ENCODE data around the gene MST1.
"Not testable (repeated sequence)": the region's sequence is repeated elsewhere in the genome, so short reads cannot be mapped to it uniquely, and the experiment has no call there.

MST1 gene

GRCh38 chr3:49700453-49701128, 11.3 kb upstream of the MST1 start:
- DNase-seq (ENCODE audit: low spot score): no peak

- no peak for DNase-seq (ENCODE audit: low spot score)
Observed at GRCh38 chr3:49700014-49700413, 10.7 kb upstream of the MST1 start.

- peak; percentile 31 for DNase-seq (ENCODE audit: low spot score)
Observed at GRCh38 chr3:49699281-49699979, 10.2 kb upstream of the MST1 start.

- not testable (repeated sequence) for DNase-seq (ENCODE audit: low spot score)
Observed at GRCh38 chr3:49695350-49696015, 6.2 kb upstream of the MST1 start.

- DNase-seq (ENCODE audit: low spot score): not testable (repeated sequence)
Observed at GRCh38 chr3:49694409-49695070, 5.3 kb upstream of the MST1 start.

GRCh38 chr3:49691481-49691880, 2.2 kb upstream of the MST1 start:
- not testable (repeated sequence) for DNase-seq (ENCODE audit: low spot score)

GRCh38 chr3:49690856-49691255, 1.6 kb upstream of the MST1 start:
- not testable (repeated sequence) for DNase-seq (ENCODE audit: low spot score)

GRCh38 chr3:49689908-49690624, 792 bp upstream of the MST1 start:
- DNase-seq (ENCODE audit: low spot score): peak; percentile 26

- DNase-seq (ENCODE audit: low spot score): peak; percentile 34
Observed at GRCh38 chr3:49688338-49689045, 782 bp downstream of the MST1 start.

- DNase-seq (ENCODE audit: low spot score): not testable (repeated sequence)
Observed at GRCh38 chr3:49687424-49687795, 1.9 kb downstream of the MST1 start.

- peak; percentile 85 for DNase-seq (ENCODE audit: low spot score)
Observed at GRCh38 chr3:49686769-49687423, 2.4 kb downstream of the MST1 start.

- DNase-seq (ENCODE audit: low spot score): peak; percentile 55
Observed at GRCh38 chr3:49686346-49686745, 2.9 kb downstream of the MST1 start.

- not testable (repeated sequence) for DNase-seq (ENCODE audit: low spot score)
Observed at GRCh38 chr3:49685846-49686245, 3.4 kb downstream of the MST1 start.

- DNase-seq (ENCODE audit: low spot score): not testable (repeated sequence)
Observed at GRCh38 chr3:49685103-49685502, 4.2 kb downstream of the MST1 start.

GRCh38 chr3:49684453-49684852, 4.8 kb downstream of the MST1 start:
- DNase-seq (ENCODE audit: low spot score): not testable (repeated sequence)

- DNase-seq (ENCODE audit: low spot score): no peak
Observed at GRCh38 chr3:49683162-49683561, 6.1 kb downstream of the MST1 start.

- no peak for DNase-seq (ENCODE audit: low spot score)
Observed at GRCh38 chr3:49681543-49681942, 7.7 kb downstream of the MST1 start.

GRCh38 chr3:49681232-49681522, 8.1 kb downstream of the MST1 start:
- no peak for DNase-seq (ENCODE audit: low spot score)

- DNase-seq (ENCODE audit: low spot score): no peak
Observed at GRCh38 chr3:49680493-49681231, 8.6 kb downstream of the MST1 start.

GRCh38 chr3:49675912-49676311, 13.4 kb downstream of the MST1 start:
- DNase-seq (ENCODE audit: low spot score): no peak
